PC-3 (cell line): Measurements from ENCODE around the gene THAP6.

ENCODE experiments used
- EZH2 ChIP-seq: fragments of 300-600 bp; sonication (generic); IDR thresholded peaks from one replicate; pipeline ENCODE4 v1.6.1; 2017; ENCODE audit warnings: antibody characterized with exemption, mild to moderate bottlenecking, low read length; ENCODE audit not compliant: unreplicated experiment
- TF ChIP-seq, protein P1 (sequence below): fragments of 300-600 bp; sonication (generic); conservative IDR thresholded peaks from 2 replicates; pipeline ENCODE4 v1.5.1; 2017; ENCODE audit warnings: antibody characterized with exemption, low read depth, mild to moderate bottlenecking, low read length

DNA sequence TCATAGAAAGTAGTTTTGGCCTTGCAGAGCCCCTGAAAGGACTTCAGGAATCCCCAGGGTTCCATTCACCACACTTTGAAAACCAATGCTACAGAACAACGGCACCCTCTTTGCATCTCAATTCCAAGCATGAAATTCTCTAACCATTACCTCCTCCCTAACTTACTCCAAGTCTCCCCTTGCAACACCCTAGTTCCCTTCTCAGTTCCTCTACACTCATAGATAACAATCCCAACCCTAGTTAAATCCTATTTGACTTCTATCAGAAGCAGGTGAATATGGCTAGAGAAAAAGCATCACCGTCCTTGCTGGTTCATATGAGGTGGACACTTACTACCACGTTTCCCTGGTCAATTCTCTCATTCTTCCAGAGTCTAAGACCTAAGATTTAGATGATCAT lies 2.4 kb upstream of the THAP6 start:
- TF ChIP-seq, protein P1, sequence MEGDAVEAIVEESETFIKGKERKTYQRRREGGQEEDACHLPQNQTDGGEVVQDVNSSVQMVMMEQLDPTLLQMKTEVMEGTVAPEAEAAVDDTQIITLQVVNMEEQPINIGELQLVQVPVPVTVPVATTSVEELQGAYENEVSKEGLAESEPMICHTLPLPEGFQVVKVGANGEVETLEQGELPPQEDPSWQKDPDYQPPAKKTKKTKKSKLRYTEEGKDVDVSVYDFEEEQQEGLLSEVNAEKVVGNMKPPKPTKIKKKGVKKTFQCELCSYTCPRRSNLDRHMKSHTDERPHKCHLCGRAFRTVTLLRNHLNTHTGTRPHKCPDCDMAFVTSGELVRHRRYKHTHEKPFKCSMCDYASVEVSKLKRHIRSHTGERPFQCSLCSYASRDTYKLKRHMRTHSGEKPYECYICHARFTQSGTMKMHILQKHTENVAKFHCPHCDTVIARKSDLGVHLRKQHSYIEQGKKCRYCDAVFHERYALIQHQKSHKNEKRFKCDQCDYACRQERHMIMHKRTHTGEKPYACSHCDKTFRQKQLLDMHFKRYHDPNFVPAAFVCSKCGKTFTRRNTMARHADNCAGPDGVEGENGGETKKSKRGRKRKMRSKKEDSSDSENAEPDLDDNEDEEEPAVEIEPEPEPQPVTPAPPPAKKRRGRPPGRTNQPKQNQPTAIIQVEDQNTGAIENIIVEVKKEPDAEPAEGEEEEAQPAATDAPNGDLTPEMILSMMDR, result no peak
- TF ChIP-seq EZH2, result no peak
